ENCODE measurements around the gene UPP2. TPM values are rescaled to one million over a fixed set of nuclear protein-coding genes. Genes with fewer than 3 reads are reported as not detected.

The UPP2 gene
- total RNA-seq, 2 experiments from 2014 or later, result not detected

- DNase-seq (ENCODE audit: low spot score), result no peak
- H3K79me2 ChIP-seq (ENCODE audit: insufficient read depth, low read depth, low read length), result no peaks in the 10 kb centered on the region
- no peaks in the 10 kb centered on the region for H3K4me1 ChIP-seq (ENCODE audit: insufficient read depth, low read length, poor library complexity, severe bottlenecking)
- ChIA-PET CTCF (ENCODE audit: unreplicated experiment) (no interaction called here), POLR2A (no interaction called here)
- intact Hi-C loops (cut with micrococcal nuclease; ENCODE audit: unreplicated experiment), result no loop called here
- no peak overlapping the region for H3K27ac ChIP-seq (ENCODE audit: low read depth, low read length, poor library complexity, severe bottlenecking)
- no peaks in the 10 kb centered on the region for H3K36me3 ChIP-seq (ENCODE audit: insufficient read depth, low read length)
- H3K9me3 ChIP-seq (ENCODE audit: low read length), result no peaks in the 10 kb centered on the region
- H3K4me3 ChIP-seq (ENCODE audit: low read depth, low read length, poor library complexity, severe bottlenecking), result no peak overlapping the region
- no peaks in the 10 kb centered on the region; the same call in 1 of the 2 replicates for H4K20me1 ChIP-seq (ENCODE audit: insufficient read depth, low read length)
- no peak overlapping the region for H3K4me2 ChIP-seq (ENCODE audit: low read length)
- TF ChIP-seq EZH2phosphoT487 (IDR thresholded peaks at IDR 0.05; ENCODE audit: borderline replicate concordance, low read depth, low read length) (no peak), CTCF (conservative IDR thresholded peaks at IDR 0.05; ENCODE audit: low read length) (no peak)
- H3K9me2 ChIP-seq (ENCODE audit: insufficient read depth, low read length), result no peaks in the 10 kb centered on the region
- no peak overlapping the region for H2AFZ ChIP-seq (ENCODE audit: low read length)
- no TSS peak for BruUV-seq (replicated peaks)
Observed at GRCh38 chr2:158134655-158135054, 33.0 kb downstream of the UPP2 start.

DNA sequence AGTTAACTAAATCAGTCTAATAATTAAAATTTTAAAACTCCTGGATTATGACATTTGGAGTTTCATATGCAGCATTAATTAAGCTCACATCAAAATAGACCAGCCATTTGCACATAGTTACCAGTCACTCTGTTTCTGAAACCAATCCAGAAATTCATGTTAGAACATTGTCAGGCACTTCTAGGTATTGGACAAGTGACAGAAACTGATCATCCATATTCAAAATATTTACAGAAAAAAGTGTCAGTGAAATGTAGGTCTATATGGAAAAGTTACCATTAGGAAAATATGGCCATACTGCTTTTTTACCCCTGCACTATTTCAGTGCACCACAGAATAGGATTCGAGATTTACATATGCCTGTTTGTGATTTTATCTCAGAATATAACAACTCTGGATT is 33.4 kb downstream of the UPP2 start:
- no peak overlapping the region for H3K27ac ChIP-seq (ENCODE audit: low read depth, low read length, poor library complexity, severe bottlenecking)
- no peaks in the 10 kb centered on the region for H3K79me2 ChIP-seq (ENCODE audit: insufficient read depth, low read depth, low read length)
- intact Hi-C loops (cut with micrococcal nuclease; ENCODE audit: unreplicated experiment), result no loop called here
- no peaks in the 10 kb centered on the region for H3K9me2 ChIP-seq (ENCODE audit: insufficient read depth, low read length)
- H3K36me3 ChIP-seq (ENCODE audit: insufficient read depth, low read length), result no peaks in the 10 kb centered on the region
- H3K9me3 ChIP-seq (ENCODE audit: low read length), result no peaks in the 10 kb centered on the region
- no peak for TF ChIP-seq EZH2phosphoT487 (IDR thresholded peaks at IDR 0.05; ENCODE audit: borderline replicate concordance, low read depth, low read length)
- TF ChIP-seq CTCF (conservative IDR thresholded peaks at IDR 0.05; ENCODE audit: low read length), result no peak
- no peak overlapping the region for H3K4me3 ChIP-seq (ENCODE audit: low read depth, low read length, poor library complexity, severe bottlenecking)
- DNase-seq (ENCODE audit: low spot score), result no peak
- no peak overlapping the region for H3K4me2 ChIP-seq (ENCODE audit: low read length)
- no peaks in the 10 kb centered on the region; the same call in 1 of the 2 replicates for H4K20me1 ChIP-seq (ENCODE audit: insufficient read depth, low read length)
- no TSS peak for BruUV-seq (replicated peaks)
- ChIA-PET CTCF (ENCODE audit: unreplicated experiment) (no interaction called here), POLR2A (no interaction called here)
- H2AFZ ChIP-seq (ENCODE audit: low read length), result no peak overlapping the region
- no peaks in the 10 kb centered on the region for H3K4me1 ChIP-seq (ENCODE audit: insufficient read depth, low read length, poor library complexity, severe bottlenecking)

DNA sequence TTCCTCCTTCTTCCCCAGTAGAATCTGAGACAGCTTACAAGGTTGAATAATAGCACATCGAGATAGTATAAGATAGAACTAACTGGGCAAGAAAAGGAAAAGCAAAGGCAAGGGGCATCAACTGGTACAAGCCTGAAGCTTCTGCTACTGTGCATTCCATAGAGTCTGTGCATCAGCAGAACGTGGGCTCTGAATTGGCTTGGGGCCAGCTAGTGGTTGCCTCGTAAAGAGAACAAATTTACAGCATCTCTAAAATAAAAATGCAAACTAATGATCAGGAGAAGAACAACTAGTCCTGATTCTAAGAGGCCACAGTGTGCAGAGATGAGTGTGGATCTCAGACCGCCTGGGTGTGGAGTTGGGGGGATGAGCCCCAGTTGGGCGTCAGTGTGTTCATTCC is 36.6 kb downstream of the UPP2 start:
- no peaks in the 10 kb centered on the region for H3K9me2 ChIP-seq (ENCODE audit: insufficient read depth, low read length)
- no peaks in the 10 kb centered on the region for H3K79me2 ChIP-seq (ENCODE audit: insufficient read depth, low read depth, low read length)
- H3K36me3 ChIP-seq (ENCODE audit: insufficient read depth, low read length), result no peaks in the 10 kb centered on the region
- ChIA-PET POLR2A (no interaction called here), CTCF (ENCODE audit: unreplicated experiment) (no interaction called here)
- H3K4me1 ChIP-seq (ENCODE audit: insufficient read depth, low read length, poor library complexity, severe bottlenecking), result no peaks in the 10 kb centered on the region
- no peak overlapping the region for H3K4me2 ChIP-seq (ENCODE audit: low read length)
- H2AFZ ChIP-seq (ENCODE audit: low read length), result no peak overlapping the region
- H3K27ac ChIP-seq (ENCODE audit: low read depth, low read length, poor library complexity, severe bottlenecking), result no peak overlapping the region
- no TSS peak for BruUV-seq (replicated peaks)
- H3K4me3 ChIP-seq (ENCODE audit: low read depth, low read length, poor library complexity, severe bottlenecking), result no peak overlapping the region
- TF ChIP-seq EZH2phosphoT487 (IDR thresholded peaks at IDR 0.05; ENCODE audit: borderline replicate concordance, low read depth, low read length) (no peak), CTCF (conservative IDR thresholded peaks at IDR 0.05; ENCODE audit: low read length) (no peak)
- H3K9me3 ChIP-seq (ENCODE audit: low read length), result no peaks in the 10 kb centered on the region
- intact Hi-C loops (cut with micrococcal nuclease; ENCODE audit: unreplicated experiment), result no loop called here
- no peak for DNase-seq (ENCODE audit: low spot score)
- H4K20me1 ChIP-seq (ENCODE audit: insufficient read depth, low read length), result no peaks in the 10 kb centered on the region; the same call in 1 of the 2 replicates

Data from OCI-LY7 (cell line).